GM21717 (cell line): ENCODE data around the gene HEPHL1.
"Not testable (repeated sequence)": the region's sequence is repeated elsewhere in the genome, so short reads cannot be mapped to it uniquely, and the experiment has no call there.

ENCODE experiments used
- ATAC-seq: cut with Tn5 transposase; IDR thresholded peaks from one replicate; pipeline ENCODE4 v1.9.1; 2021; ENCODE audit warnings: mild to moderate bottlenecking, moderate library complexity; ENCODE audit not compliant: unreplicated experiment

Gene HEPHL1, protein sequence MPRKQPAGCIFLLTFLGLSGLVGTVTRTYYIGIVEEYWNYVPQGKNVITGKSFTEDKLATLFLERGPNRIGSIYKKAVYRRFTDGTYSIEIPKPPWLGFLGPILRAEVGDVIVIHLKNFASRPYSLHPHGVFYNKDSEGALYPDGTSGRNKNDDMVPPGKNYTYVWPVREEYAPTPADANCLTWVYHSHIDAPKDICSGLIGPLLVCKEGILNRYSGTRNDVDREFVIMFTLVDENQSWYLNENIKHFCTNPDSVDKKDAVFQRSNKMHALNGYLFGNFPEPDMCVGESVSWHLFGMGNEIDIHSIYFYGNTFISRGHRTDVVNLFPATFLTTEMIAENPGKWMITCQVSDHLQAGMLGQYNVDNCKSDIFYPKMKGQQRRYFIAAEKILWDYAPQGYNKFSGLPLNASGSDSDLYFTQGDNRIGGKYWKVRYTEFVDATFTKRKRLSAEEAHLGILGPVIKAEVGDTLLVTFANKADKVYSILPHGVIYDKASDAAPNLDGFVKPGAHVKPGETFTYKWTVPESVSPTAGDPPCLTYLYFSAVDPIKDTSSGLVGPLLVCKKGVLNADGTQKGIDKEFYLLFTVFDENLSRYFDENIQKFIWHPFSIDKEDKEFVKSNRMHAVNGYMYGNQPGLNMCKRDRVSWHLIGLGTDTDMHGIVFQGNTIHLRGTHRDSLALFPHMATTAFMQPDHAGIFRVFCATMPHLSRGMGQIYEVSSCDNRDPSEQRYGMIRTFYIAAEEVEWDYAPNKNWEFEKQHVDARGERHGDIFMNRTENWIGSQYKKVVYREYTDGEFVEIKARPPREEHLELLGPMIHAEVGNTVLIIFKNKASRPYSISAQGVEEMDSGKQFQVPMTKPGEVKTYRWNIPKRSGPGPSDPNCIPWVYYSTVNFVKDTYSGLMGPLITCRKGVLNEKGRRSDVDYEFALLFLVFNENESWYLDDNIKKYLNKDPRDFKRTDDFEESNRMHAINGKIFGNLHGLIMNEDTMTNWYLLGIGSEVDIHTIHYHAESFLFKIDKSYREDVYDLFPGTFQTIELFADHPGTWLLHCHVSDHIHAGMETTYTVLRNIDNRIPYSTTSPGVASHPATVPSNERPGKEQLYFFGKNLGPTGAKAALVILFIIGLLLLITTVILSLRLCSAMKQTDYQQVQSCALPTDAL

GRCh38 chr11:94020777-94021481 is at the start of gene HEPHL1:
Gene HEPHL1 (plus strand): TSS chr11:94021354. CDS start chr11:94021369, 15 bp downstream.
- ATAC-seq: no peak

GRCh38 chr11:93972790-93973189 is 48.4 kb upstream of the HEPHL1 start:
- ATAC-seq: no peak

GRCh38 chr11:93973322-93974051 is 47.7 kb upstream of the HEPHL1 start:
- not testable (repeated sequence) for ATAC-seq

DNA sequence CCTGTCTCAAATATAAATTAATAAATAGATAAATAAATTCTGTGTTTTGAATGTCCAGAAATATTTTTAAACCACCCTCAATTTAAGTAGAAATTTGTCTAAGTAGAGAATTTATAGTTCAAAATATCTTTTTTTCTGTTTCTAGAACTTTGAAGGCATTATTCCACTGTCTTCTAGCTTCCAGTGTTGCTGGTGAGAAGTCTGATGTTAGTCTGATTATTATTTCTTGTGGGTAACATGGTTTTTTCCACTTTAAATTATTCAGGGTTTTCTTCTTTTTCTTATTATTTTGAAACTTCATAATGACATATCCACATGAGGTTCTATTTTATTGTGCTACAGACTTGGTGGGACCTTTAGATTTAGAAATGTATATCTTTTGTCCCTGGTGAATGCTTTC is 46.4 kb upstream of the HEPHL1 start:
- ATAC-seq: no peak

DNA sequence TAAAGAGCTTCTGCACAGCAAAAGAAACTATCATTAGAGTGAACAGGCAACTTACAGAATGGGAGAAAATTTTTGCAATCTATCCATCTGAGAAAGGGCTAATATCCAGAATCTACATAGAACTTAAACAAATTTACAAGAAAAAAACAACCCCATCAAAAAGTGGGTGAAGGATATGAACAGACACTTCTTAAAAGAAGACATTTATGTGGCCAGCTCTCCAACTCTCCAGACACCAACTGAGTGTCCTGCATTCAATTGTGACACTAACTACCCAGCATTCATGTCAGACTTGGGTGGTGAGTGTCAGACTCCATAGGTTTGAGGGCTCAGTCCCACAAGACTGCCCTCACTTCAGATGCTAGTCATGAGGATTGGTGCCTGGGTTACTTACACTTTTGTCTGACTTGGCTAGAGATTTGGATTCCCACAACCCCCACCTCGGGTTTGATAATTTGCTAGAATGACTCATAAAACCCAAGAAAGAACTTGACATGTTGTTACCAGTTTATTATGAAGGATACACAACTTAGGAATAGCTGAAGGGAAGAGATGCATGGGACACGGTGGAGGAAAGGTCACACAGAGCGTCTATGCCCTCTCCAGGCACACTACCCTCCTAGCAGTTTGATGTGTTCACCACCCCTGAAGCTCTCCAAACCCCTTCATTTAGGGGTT is 44.4 kb upstream of the HEPHL1 start:
- ATAC-seq: not testable (repeated sequence)

DNA sequence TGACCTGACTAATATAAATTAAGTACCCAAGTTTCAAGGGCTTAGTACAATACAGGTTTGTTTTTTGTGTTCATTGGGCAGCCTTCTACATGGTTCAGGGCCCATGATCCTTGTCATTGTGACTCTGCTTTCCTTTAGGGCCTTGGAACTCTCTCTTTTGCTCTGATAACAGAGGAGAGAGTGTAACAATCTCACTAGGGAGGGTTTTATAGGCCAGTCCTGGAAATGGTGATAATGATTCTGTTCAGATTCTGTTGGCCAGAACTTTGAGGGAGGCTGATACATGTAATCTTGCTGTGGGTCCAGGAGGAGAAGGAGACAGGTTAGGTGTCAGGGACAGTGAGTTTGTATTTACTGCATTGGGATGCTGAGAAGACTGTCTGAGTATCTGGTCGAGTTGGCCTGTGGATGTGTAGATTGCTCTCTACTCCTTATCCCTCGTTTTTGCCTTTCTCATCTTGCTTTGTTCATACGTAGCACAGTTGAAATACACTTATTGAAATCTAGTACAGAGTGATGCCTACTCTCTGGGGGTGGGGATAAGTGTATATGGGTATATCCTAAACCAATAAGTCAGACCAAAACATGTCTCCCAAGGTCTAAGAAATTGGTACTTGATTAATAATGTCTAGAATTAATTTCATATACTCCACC is 37.5 kb upstream of the HEPHL1 start:
- no peak for ATAC-seq

GRCh38 chr11:93984196-93984567 is 37.0 kb upstream of the HEPHL1 start:
- no peak for ATAC-seq

- no peak for ATAC-seq
These were observed 36.2 kb upstream of the HEPHL1 start for GRCh38 chr11:93984936-93985335.

GRCh38 chr11:93986716-93987115 is 34.4 kb upstream of the HEPHL1 start:
- no peak for ATAC-seq

- ATAC-seq: no peak
These were observed 32.7 kb upstream of the HEPHL1 start for GRCh38 chr11:93988455-93988854.

DNA sequence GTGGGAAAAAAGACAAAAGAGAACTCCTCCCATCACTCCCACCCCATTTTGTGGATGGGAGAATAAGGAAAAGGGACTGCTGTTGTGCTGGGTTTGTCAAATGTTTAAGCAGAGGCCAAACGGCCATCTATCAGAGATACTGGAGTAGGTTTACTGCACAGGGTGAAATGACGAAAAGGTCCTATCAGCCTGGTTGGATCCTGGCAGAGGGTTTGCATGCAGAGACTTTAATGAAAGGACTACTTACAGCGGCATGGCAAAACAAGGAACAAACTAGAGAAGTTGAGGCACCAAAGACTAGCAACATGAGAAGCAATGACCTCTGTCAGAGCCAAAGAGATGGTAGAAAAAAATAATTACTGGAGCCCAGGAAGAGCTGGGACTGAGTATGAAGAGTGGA is 32.2 kb upstream of the HEPHL1 start:
- no peak for ATAC-seq

DNA sequence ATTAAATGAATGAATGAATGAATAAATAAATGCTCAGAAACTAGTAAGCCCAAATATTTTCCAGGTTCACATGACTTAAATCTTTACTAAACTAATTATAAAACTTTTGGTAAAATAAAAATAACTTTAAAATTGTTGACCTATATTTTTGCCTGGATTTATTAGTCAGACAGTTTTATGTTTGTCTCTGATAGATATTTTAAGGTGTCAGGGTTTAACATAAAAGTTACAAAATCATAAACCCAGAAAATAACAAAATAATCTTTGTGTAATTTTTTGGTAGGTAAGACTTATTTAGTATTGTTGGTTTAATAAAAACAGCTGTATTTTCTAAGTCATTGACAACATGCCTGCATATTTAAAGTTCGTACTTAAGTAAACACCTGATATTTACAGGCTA is 27.4 kb upstream of the HEPHL1 start:
- no peak for ATAC-seq

DNA sequence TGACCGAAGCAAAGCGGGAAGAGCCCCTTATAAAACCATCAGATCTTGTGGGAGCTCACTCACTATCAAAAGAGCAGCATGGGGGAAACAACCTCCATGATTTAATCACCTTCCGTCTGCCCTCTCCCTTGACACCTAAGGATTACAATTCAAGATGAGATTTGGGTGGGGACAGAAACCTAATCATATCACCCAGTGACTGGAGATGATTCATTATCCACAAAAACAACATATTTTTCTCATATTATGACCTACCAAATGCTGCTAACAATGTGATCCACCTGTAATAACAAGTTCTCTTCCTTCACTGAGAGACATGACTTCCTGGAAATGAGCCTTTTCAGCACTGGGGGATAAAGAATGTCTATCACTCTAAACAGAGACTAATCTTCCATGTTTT is 23.4 kb upstream of the HEPHL1 start:
- no peak for ATAC-seq

DNA sequence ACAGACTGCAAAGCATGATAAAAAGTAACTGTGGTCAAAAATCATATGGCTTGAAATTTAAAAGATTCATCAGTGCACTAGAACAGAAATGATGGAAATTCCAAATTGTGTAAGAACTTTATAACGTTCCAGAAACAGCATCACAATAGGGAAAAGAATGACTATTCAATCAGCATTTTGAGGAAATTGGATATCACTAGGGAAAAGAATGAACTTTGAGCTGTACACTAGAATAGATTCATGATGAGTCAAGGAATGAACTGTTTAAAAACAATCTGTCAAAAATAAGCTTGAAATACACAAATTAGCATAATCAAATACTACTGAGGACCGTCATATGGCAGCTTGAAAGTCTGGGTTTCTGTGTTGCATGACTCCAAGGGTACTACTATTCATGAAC is 20.5 kb upstream of the HEPHL1 start:
- ATAC-seq: no peak

- ATAC-seq: no peak
These were observed 18.9 kb upstream of the HEPHL1 start for GRCh38 chr11:94002226-94002625.

- ATAC-seq: no peak
These were observed 13.7 kb upstream of the HEPHL1 start for GRCh38 chr11:94007426-94007825.

GRCh38 chr11:94007906-94008305 is 13.2 kb upstream of the HEPHL1 start:
- no peak for ATAC-seq

- ATAC-seq: no peak
These were observed 11.0 kb upstream of the HEPHL1 start for GRCh38 chr11:94010136-94010535.

- no peak for ATAC-seq
These were observed 9.7 kb upstream of the HEPHL1 start for GRCh38 chr11:94011478-94011877.
